RWPE2 (cell line): ENCODE results near the gene BTG4.

Experiments
- ATAC-seq: fragments of 200-7000 bp; cut with Tn5 transposase; 3 replicates; pipeline ENCODE4 v1.9.1; 2021; ENCODE audit warnings: low read depth
- DNase-seq: peaks from one replicate; pipeline ENCODE4 v3.0.0-alpha.2; 2020; ENCODE audit warnings: low spot score
- H3K27ac ChIP-seq: fragments of 450-650 bp; 2 replicates; pipeline ENCODE4 v1.5.1; 2017; ENCODE audit warnings: mild to moderate bottlenecking; ENCODE audit not compliant: poor library complexity, severe bottlenecking
- H3K27me3 ChIP-seq: fragments of 250-450 bp; sonication (Bioruptor Pico); 2 replicates; pipeline ENCODE4 v1.5.1; 2021; ENCODE audit warnings: mild to moderate bottlenecking, moderate library complexity; ENCODE audit not compliant: insufficient read depth, poor library complexity, severe bottlenecking
- H3K36me3 ChIP-seq: fragments of 250-450 bp; sonication (Bioruptor Pico); 2 replicates; pipeline ENCODE4 v1.5.1; 2020; ENCODE audit warnings: low read depth, mild to moderate bottlenecking, moderate library complexity
- H3K4me1 ChIP-seq: fragments of 250-450 bp; sonication (Bioruptor Pico); 2 replicates; pipeline ENCODE4 v1.5.1; 2021; ENCODE audit warnings: mild to moderate bottlenecking, moderate library complexity; ENCODE audit not compliant: insufficient read depth, poor library complexity, severe bottlenecking
- H3K4me3 ChIP-seq: fragments of 250-450 bp; sonication (Bioruptor Pico); 2 replicates; pipeline ENCODE4 v1.5.1; 2021; ENCODE audit warnings: mild to moderate bottlenecking, moderate library complexity; ENCODE audit not compliant: severe bottlenecking
- H3K9me3 ChIP-seq: fragments of 250-450 bp; sonication (Bioruptor Pico); 2 replicates; pipeline ENCODE4 v1.5.1; 2021; ENCODE audit warnings: mild to moderate bottlenecking, moderate library complexity; ENCODE audit not compliant: severe bottlenecking
- TF ChIP-seq, protein P1 (sequence below): fragments of 450-650 bp; IDR thresholded peaks from one replicate; pipeline ENCODE4 v1.5.1; 2017; ENCODE audit warnings: mild to moderate bottlenecking, moderate library complexity; ENCODE audit not compliant: poor library complexity, severe bottlenecking

BTG4 gene

DNA sequence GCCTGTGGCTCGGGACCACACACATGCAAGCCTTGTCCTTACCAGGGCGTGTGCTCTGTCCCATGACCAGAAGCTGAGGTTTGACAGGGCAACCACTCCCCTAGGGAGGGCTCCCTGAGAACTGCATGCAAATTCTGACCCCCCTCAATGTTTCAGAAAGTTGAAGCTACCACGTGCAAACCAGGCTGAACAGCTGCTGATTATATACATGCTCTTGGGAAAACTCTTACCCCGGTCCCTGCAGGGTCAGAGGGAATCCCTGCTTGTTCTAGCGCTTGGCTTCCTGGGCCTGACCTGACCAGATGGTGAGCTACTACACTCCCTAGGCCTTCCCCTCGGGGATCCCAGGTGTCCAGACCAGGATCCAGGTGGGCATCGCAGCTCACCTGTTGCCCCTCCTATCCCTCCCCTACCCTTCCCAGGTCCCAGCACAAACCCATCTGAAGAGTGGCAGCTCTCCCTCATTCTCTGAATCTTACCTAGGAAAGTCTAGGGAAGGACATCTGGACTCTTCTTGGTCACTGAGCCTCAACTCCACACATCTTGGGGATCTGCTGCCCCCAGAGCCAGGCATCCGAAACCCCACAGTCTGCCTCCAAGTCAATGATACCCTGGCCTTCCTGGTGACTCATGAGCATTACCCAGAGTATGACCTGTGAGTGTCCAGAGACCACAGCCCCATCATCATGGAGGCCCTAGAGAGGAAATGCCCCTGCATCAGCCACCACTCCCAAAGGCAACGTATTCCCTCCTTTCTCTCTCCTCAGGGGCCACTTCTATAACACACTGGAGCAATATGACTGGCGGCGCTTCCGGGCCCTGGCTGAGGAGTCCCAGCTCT is 61.5 kb downstream of the BTG4 start:
- Histone ChIP-seq H3K36me3 (no peaks in the 10 kb centered on the region), H3K4me3 (no peak overlapping the region), H3K4me1 (no peaks in the 10 kb centered on the region), H3K27ac (no peak overlapping the region), H3K9me3 (no peaks in the 10 kb centered on the region), H3K27me3 (no peaks in the 10 kb centered on the region)
- no peak for ATAC-seq
- DNase-seq: no peak
- TF ChIP-seq, protein P1, sequence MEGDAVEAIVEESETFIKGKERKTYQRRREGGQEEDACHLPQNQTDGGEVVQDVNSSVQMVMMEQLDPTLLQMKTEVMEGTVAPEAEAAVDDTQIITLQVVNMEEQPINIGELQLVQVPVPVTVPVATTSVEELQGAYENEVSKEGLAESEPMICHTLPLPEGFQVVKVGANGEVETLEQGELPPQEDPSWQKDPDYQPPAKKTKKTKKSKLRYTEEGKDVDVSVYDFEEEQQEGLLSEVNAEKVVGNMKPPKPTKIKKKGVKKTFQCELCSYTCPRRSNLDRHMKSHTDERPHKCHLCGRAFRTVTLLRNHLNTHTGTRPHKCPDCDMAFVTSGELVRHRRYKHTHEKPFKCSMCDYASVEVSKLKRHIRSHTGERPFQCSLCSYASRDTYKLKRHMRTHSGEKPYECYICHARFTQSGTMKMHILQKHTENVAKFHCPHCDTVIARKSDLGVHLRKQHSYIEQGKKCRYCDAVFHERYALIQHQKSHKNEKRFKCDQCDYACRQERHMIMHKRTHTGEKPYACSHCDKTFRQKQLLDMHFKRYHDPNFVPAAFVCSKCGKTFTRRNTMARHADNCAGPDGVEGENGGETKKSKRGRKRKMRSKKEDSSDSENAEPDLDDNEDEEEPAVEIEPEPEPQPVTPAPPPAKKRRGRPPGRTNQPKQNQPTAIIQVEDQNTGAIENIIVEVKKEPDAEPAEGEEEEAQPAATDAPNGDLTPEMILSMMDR: no peak

DNA sequence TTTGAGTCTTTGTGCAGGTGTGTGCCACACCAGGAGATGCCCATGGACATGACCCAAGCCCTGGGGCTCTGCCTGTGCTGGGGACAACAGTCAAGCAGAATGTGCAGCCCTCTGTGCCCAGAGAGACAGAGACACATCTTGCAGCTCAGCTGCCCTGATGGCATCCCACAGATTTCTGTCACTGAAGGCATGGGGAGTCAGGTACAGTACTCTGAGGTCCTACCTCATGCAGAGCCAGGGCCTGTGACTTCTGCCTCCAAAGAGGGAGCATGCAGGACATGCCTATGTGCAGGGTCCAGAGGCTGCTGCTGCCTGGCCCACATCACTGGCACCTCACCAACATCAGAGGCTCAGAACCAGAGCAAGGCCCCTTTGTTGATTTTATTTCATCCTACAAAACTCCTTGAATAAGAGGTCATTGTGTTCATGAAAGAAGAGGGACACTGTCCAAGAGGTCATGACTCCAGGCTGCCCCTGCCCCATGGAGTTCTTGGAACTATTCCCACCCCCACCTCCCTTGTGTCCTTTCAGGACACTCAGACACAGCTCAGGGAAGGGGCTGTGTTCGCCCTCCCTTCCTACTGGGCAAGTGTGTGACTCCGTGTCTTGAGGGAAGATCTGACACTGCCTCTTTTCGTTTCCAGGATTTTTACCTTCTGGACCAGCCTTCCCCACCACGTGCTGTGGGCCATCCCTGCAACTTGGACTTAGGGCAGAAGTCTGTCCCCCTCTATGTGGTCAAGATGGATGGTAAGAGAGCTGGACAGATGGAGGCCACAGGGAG is 62.3 kb downstream of the BTG4 start:
- H3K4me3 ChIP-seq: no peak overlapping the region

DNA sequence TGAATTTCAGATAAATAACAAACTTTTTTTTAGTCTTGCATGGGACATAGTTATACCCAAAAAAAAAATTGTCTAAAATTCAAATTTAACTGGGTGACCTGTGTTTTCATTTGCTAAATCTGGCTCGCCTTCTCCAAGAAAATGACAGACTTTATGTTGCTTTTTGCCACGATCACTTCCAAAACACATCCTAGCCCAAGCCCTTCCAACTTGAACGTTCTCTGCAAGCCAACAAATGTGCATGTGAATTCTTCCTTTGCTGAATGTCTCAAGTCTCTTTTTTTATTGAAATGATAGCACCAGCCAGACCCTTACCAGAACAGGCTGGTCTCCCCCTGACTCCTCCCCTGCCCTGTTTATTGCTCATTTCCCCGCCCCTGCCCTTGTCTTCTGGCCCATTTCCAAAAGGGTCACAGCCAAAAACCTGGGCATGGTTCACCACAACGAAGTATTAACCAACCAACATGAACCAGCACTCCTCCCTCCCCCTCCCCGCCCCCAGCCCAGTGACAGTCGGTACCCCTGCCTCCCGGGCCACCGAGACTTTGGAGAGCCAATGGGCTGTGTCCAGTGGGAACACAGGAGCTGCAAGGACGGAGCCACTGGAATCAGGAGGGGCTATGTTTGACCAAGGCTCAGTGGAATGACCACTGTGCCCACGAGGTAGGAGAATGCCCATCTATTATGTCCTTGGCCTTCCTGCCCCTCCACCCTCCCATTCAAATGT is 63.2 kb downstream of the BTG4 start:
- ATAC-seq (no peak), DNase-seq (no peak)
- no peaks in the 10 kb centered on the region for H3K36me3 ChIP-seq
- no peak overlapping the region for H3K27ac ChIP-seq
- no peak overlapping the region for H3K4me3 ChIP-seq
- TF ChIP-seq, protein P1: no peak
- no peaks in the 10 kb centered on the region for H3K4me1 ChIP-seq
- no peaks in the 10 kb centered on the region for H3K9me3 ChIP-seq
- H3K27me3 ChIP-seq: no peaks in the 10 kb centered on the region

More for the DNA sequence above, 62.3 kb downstream of the BTG4 start:
- ATAC-seq (no peak), DNase-seq (no peak)
- Histone ChIP-seq H3K27me3 (no peaks in the 10 kb centered on the region), H3K36me3 (no peaks in the 10 kb centered on the region), H3K9me3 (no peaks in the 10 kb centered on the region), H3K27ac (no peak overlapping the region), H3K4me1 (no peaks in the 10 kb centered on the region)
- TF ChIP-seq, protein P1: no peak

DNA sequence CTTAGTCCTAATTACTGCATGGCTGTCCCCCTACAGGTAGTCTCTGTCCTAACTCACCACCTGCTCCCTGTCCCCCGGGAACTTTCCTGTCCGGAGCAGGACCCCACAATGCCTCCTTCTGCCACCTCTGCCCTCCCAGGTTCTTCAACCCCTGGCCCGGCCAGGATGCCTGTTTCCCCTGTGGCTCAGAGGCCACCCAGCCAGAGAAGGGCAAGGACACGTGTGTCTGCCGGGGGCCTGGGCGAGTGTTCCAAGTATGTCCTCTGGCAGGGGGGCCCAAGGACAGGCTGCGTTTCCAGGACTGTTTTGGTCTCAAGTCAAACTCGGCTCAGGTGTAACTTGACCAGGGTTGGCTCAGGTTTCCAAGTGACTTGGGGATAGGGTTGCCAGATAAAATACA is 63.8 kb downstream of the BTG4 start:
- DNase-seq: no peak
- H3K4me3 ChIP-seq: no peak overlapping the region
- H3K9me3 ChIP-seq: no peaks in the 10 kb centered on the region
- no peaks in the 10 kb centered on the region for H3K36me3 ChIP-seq
- ATAC-seq: no peak
- H3K27me3 ChIP-seq: no peaks in the 10 kb centered on the region
- H3K27ac ChIP-seq: no peak overlapping the region
- TF ChIP-seq, protein P1: no peak
- H3K4me1 ChIP-seq: no peaks in the 10 kb centered on the region
